ENCODE results near the gene EIF4G3.

The EIF4G3 gene

GRCh38 chr1:20785907-20786252 is 390.8 kb downstream of the EIF4G3 start (continued):
- TF ChIP-seq TSHZ2 (CRISPR knock-in tag; IDR thresholded peaks at IDR 0.05), result no peak
- no peak for TF ChIP-seq ZFP3 (CRISPR knock-in tag; IDR thresholded peaks at IDR 0.05)
- no peak for TF ChIP-seq TCF4 (CRISPR knock-in tag; IDR thresholded peaks at IDR 0.05; ENCODE audit: borderline replicate concordance)
- TF ChIP-seq ZFP30 (CRISPR knock-in tag; IDR thresholded peaks at IDR 0.05), result no peak

- ATAC-seq, result no peak
- TF ChIP-seq ZNF70 (CRISPR knock-in tag; IDR thresholded peaks at IDR 0.05) (no peak), TCF4 (CRISPR knock-in tag; IDR thresholded peaks at IDR 0.05; ENCODE audit: borderline replicate concordance) (no peak), SNAI2 (CRISPR knock-in tag; IDR thresholded peaks at IDR 0.05) (no peak), ARNTL (CRISPR knock-in tag; IDR thresholded peaks at IDR 0.05; ENCODE audit: borderline replicate concordance, low read depth) (no peak), CSRNP3 (CRISPR knock-in tag; IDR thresholded peaks at IDR 0.05) (no peak), ZNF8 (CRISPR knock-in tag; IDR thresholded peaks at IDR 0.05) (no peak), GLIS3 (CRISPR knock-in tag; IDR thresholded peaks at IDR 0.05) (no peak), ZFP30 (CRISPR knock-in tag; IDR thresholded peaks at IDR 0.05) (no peak), PATZ1 (CRISPR knock-in tag; IDR thresholded peaks at IDR 0.05; ENCODE audit: borderline replicate concordance) (no peak), BACH2 (CRISPR knock-in tag; IDR thresholded peaks at IDR 0.05; ENCODE audit: borderline replicate concordance) (no peak), ISL1 (CRISPR knock-in tag; IDR thresholded peaks at IDR 0.05) (no peak), RARB (CRISPR knock-in tag; IDR thresholded peaks at IDR 0.05) (no peak), POU6F1 (CRISPR knock-in tag; IDR thresholded peaks at IDR 0.05; ENCODE audit: borderline replicate concordance, low read depth) (no peak), CSDC2 (CRISPR knock-in tag; IDR thresholded peaks at IDR 0.05) (no peak), ZFP3 (CRISPR knock-in tag; IDR thresholded peaks at IDR 0.05) (no peak), CREB5 (CRISPR knock-in tag; IDR thresholded peaks at IDR 0.05; ENCODE audit: low read depth) (no peak), ZC3H10 (CRISPR knock-in tag; IDR thresholded peaks at IDR 0.05) (no peak), PPARA (CRISPR knock-in tag; IDR thresholded peaks at IDR 0.05; ENCODE audit: borderline replicate concordance) (no peak)
Observed at GRCh38 chr1:20775700-20776099, 401.0 kb downstream of the EIF4G3 start.

- ATAC-seq, result no peak
- no peak for TF ChIP-seq CSDC2 (CRISPR knock-in tag; IDR thresholded peaks at IDR 0.05)
Observed at GRCh38 chr1:20771780-20772179, 404.9 kb downstream of the EIF4G3 start.

- no peak for ATAC-seq
Observed at GRCh38 chr1:20770314-20771087, 406.2 kb downstream of the EIF4G3 start.

More at GRCh38 chr1:20770314-20771087, 406.2 kb downstream of the EIF4G3 start:
- no peak for TF ChIP-seq TOX (CRISPR knock-in tag; IDR thresholded peaks at IDR 0.05; ENCODE audit: borderline replicate concordance)
- TF ChIP-seq SNAI2 (CRISPR knock-in tag; IDR thresholded peaks at IDR 0.05), result no peak
- no peak for TF ChIP-seq PPARA (CRISPR knock-in tag; IDR thresholded peaks at IDR 0.05; ENCODE audit: borderline replicate concordance)
